ENCODE measurements around the gene GPC3. TPM values are rescaled to one million over a fixed set of nuclear protein-coding genes. Genes with fewer than 3 reads are reported as not detected.

GPC3 gene
- total RNA-seq, 3 donors from 2014 or later (not counting 1 experiment from before 2014, with no cell fraction given): not detected

DNA sequence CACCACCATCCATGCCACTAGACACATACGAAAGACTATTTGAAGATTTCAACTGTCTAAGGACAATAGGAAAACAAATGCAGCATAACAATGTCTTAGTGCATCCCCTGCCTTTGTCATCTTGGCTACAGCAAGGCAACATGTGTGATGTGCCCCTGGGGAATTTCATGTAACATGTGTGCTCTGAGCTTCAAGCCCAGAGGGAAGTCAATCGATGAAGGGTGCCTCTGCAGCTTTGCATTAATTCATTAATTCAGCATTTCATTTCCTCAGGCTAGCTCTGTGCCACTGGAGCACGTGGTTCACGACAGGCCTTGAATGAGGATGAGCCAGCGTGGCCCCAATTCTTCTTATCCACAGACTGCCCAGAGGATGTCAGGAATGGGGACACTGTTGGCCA is 316.2 kb downstream of the GPC3 start:
- H3K27me3 ChIP-seq (ENCODE audit: control insufficient read depth, insufficient read depth, low read length): no peaks in the 10 kb centered on the region
- no peak for TF ChIP-seq CTCF (IDR thresholded peaks at IDR 0.05)
- H3K4me3 Mint-ChIP-seq: no peak overlapping the region
- H3K27ac ChIP-seq (ENCODE audit: low read length): no peak overlapping the region
- H3K27me3 Mint-ChIP-seq (ENCODE audit: low read depth in 2 of 2): peaks cover 0 to 12% of the 10 kb centered on the region in 2 donors
- no peak for DNase-seq
- H3K4me1 Mint-ChIP-seq: no peaks in the 10 kb centered on the region
- intact Hi-C loops (cut with micrococcal nuclease): no loop called here
- no peaks in the 10 kb centered on the region for H3K36me3 ChIP-seq (ENCODE audit: control insufficient read depth, insufficient read depth, low read length)
- H3K9me3 Mint-ChIP-seq: no peaks in the 10 kb centered on the region
- H3K9me3 ChIP-seq (ENCODE audit: control insufficient read depth, insufficient read depth, low read length): no peaks in the 10 kb centered on the region
- ATAC-seq: no peak
- no peak overlapping the region for H3K4me3 ChIP-seq (ENCODE audit: low read length)
- H3K27ac Mint-ChIP-seq: no peak overlapping the region
- no peaks in the 10 kb centered on the region for H3K36me3 Mint-ChIP-seq
- WGBS (ENCODE audit: insufficient coverage): 85% methylated on average over 4 of the region's 5 CpGs
- no peaks in the 10 kb centered on the region for H3K4me1 ChIP-seq (ENCODE audit: control insufficient read depth, insufficient read depth, low read length)

DNA sequence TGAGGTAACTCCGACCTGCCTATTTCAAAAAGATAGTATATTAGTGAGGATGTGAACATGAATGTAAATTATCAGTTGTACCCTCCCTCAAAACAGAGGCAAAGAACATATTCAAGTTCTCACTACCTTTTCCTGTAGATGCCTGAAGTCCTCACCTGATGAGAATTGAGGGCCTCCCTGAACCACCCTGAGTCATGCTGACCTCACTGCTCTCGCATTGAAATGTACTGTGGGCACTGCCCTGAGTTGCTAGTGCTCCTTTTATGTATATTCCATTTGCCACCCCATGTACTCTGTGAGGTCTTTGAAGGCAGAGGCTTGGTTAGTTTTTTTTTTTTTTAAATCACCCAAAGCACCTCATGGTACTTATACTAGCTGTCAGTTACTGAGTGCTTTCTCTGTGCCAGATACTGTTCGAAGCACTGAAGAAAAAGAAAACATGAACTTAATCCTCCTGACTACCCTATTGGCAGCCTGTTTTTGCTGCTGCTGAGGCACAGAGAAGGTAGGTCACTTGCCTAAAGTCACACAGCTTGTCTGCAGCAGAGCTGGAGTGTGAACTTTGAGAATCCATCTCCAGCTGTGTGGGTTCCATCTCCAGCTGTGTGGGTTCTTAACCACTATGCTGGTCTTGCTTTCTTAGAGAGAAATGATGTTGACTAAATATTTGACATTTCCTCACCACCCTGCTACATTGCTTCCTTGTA is 317.0 kb downstream of the GPC3 start:
- H3K27me3 ChIP-seq (ENCODE audit: control insufficient read depth, insufficient read depth, low read length): no peaks in the 10 kb centered on the region
- no peaks in the 10 kb centered on the region for H3K36me3 ChIP-seq (ENCODE audit: control insufficient read depth, insufficient read depth, low read length)
- H3K36me3 Mint-ChIP-seq: no peaks in the 10 kb centered on the region
- no peak overlapping the region for H3K27ac ChIP-seq (ENCODE audit: low read length)
- no peaks in the 10 kb centered on the region for H3K4me1 ChIP-seq (ENCODE audit: control insufficient read depth, insufficient read depth, low read length)
- intact Hi-C loops (cut with micrococcal nuclease): no loop called here
- H3K4me3 ChIP-seq (ENCODE audit: low read length): no peak overlapping the region
- H3K9me3 ChIP-seq (ENCODE audit: control insufficient read depth, insufficient read depth, low read length): no peaks in the 10 kb centered on the region
- H3K27me3 Mint-ChIP-seq (ENCODE audit: low read depth in 2 of 2): peaks cover 0 to 12% of the 10 kb centered on the region in 2 donors
- no peaks in the 10 kb centered on the region for H3K9me3 Mint-ChIP-seq
- no peaks in the 10 kb centered on the region for H3K4me1 Mint-ChIP-seq
- no peak for ATAC-seq
- no peak overlapping the region for H3K27ac Mint-ChIP-seq
- WGBS (ENCODE audit: insufficient coverage): 86% methylated on average over 1 of the region's 3 CpGs
- H3K4me3 Mint-ChIP-seq: no peak overlapping the region
- no peak for DNase-seq
- TF ChIP-seq CTCF (IDR thresholded peaks at IDR 0.05): no peak

GRCh38 chrX:133666256-133666655 is 319.1 kb downstream of the GPC3 start:
- no peak overlapping the region for H3K4me3 ChIP-seq (ENCODE audit: low read length)
- Mint-ChIP-seq H3K36me3 (no peaks in the 10 kb centered on the region), H3K9me3 (no peaks in the 10 kb centered on the region), H3K27me3 (ENCODE audit: low read depth in 2 of 2) (peaks cover 0 to 19% of the 10 kb centered on the region in 2 donors), H3K27ac (no peak overlapping the region), H3K4me3 (no peak overlapping the region), H3K4me1 (no peaks in the 10 kb centered on the region)
- H3K27ac ChIP-seq (ENCODE audit: low read length): no peak overlapping the region
- H3K9me3 ChIP-seq (ENCODE audit: control insufficient read depth, insufficient read depth, low read length): no peaks in the 10 kb centered on the region
- no peaks in the 10 kb centered on the region for H3K27me3 ChIP-seq (ENCODE audit: control insufficient read depth, insufficient read depth, low read length)
- TF ChIP-seq CTCF (IDR thresholded peaks at IDR 0.05): no peak
- no peaks in the 10 kb centered on the region for H3K36me3 ChIP-seq (ENCODE audit: control insufficient read depth, insufficient read depth, low read length)
- ATAC-seq: no peak
- H3K4me1 ChIP-seq (ENCODE audit: control insufficient read depth, insufficient read depth, low read length): no peaks in the 10 kb centered on the region
- intact Hi-C loops (cut with micrococcal nuclease): no loop called here
- DNase-seq: no peak

Data from natural killer cell (primary cell).